ENCODE measurements around the gene KRT31.
"Not testable (repeated sequence)": the region's sequence is repeated elsewhere in the genome, so short reads cannot be mapped to it uniquely, and the experiment has no call there.

KRT31 gene

GRCh38 chr17:41417127-41417526 lies 19.7 kb upstream of the KRT31 start:
- DNase-seq = no peak

- DNase-seq = no peak
Observed at GRCh38 chr17:41416479-41416878, 19.1 kb upstream of the KRT31 start.

- DNase-seq = no peak
Observed at GRCh38 chr17:41415833-41416335, 18.5 kb upstream of the KRT31 start.

GRCh38 chr17:41415411-41415810 lies 18.0 kb upstream of the KRT31 start:
- DNase-seq = no peak

- DNase-seq = no peak
Observed at GRCh38 chr17:41413982-41414381, 16.6 kb upstream of the KRT31 start.

GRCh38 chr17:41413353-41413957 lies 16.0 kb upstream of the KRT31 start:
- no peak for DNase-seq

- DNase-seq = no peak
Observed at GRCh38 chr17:41411072-41411840, 13.8 kb upstream of the KRT31 start.

GRCh38 chr17:41407226-41407625 lies 9.8 kb upstream of the KRT31 start:
- DNase-seq = no peak

- DNase-seq = no peak
Observed at GRCh38 chr17:41406205-41406604, 8.8 kb upstream of the KRT31 start.

GRCh38 chr17:41404024-41404671 lies 6.7 kb upstream of the KRT31 start:
- DNase-seq = no peak

- DNase-seq = no peak
Observed at GRCh38 chr17:41403404-41404023, 6.1 kb upstream of the KRT31 start.

- DNase-seq = no peak
Observed at GRCh38 chr17:41402161-41402560, 4.8 kb upstream of the KRT31 start.

GRCh38 chr17:41396340-41396739 lies 1.1 kb downstream of the KRT31 start:
- DNase-seq = no peak

GRCh38 chr17:41395611-41396010 lies 1.8 kb downstream of the KRT31 start:
- no peak for DNase-seq

- not testable (repeated sequence) for DNase-seq
Observed at GRCh38 chr17:41395044-41395443, 2.4 kb downstream of the KRT31 start.

- DNase-seq = no peak
Observed at GRCh38 chr17:41394254-41394996, 3.0 kb downstream of the KRT31 start.

GRCh38 chr17:41393826-41394225 lies 3.6 kb downstream of the KRT31 start:
- DNase-seq = no peak

- no peak for DNase-seq
Observed at GRCh38 chr17:41393294-41393693, 4.1 kb downstream of the KRT31 start.

GRCh38 chr17:41392278-41392677 lies 5.1 kb downstream of the KRT31 start:
- no peak for DNase-seq

GRCh38 chr17:41391535-41391934 lies 5.9 kb downstream of the KRT31 start:
- no peak for DNase-seq

- DNase-seq = no peak
Observed at GRCh38 chr17:41390411-41390938, 6.9 kb downstream of the KRT31 start.

GRCh38 chr17:41387670-41388069 lies 9.7 kb downstream of the KRT31 start:
- DNase-seq = no peak

- no peak for DNase-seq
Observed at GRCh38 chr17:41386227-41386626, 11.2 kb downstream of the KRT31 start.

Measured in DMS 273 treated with DMSO at 0.1 percent for 48 hours (cell line).